Gastrocnemius medialis (tissue), 4 donors: ENCODE results near the gene ANKRD29.

Experiments used
- POLR2A ChIP-seq, 2 donors: fragments of 450-650 bp; IDR thresholded peaks; one replicate each; pipeline ENCODE4 v1.6.1; 2017; ENCODE audit warnings: antibody characterized with exemption in 2 of 2, mild to moderate bottlenecking in 2 of 2, moderate library complexity in 2 of 2
- TF ChIP-seq, protein P1 (sequence below), 5 experiments: fragments of 450-650 bp in 3 of 5; fragments of 200-600 bp in 2 of 5; sonication (generic) in 2 of 5; IDR thresholded peaks in 4 of 5; conservative IDR thresholded peaks in 1 of 5; 1 replicate in 4 of 5; 2 replicates in 1 of 5; pipeline ENCODE4 v1.5.1; 2016 to 2019; ENCODE audit warnings: antibody characterized with exemption in 5 of 5, mild to moderate bottlenecking in 3 of 5, moderate library complexity in 3 of 5

DNA sequence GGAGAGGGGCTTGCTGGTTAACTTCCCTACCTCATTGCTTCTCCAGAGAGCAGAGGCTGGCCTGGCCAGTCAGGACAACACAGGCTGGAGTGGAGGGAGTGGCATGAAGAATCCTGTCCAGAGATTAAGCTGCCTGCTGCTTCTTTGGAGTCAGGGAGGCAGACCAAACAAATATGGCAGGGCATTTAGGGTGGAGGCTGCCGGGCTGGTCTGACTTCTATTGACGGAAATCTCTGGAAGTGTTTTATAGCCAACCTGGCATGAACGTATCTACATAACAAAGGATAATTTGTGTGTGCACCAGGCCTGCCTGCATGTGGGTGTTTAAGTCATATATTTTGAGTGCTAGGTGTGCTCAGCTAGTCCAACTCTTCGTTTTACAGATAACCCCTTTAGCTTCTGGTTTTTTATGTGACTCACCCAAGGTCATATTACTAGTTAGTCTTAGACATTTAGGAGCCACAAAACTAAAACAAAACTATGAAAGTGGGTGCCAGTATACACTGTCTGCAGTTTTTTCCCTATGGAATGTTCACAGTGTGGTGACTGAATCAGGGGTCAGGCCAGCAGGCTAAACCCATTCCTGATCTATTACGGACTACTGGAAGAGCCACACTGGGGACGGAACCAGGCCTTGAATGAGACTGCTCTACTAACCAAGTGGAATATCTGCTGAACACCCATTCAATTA lies 81.9 kb downstream of the ANKRD29 start:
- TF ChIP-seq, protein P1, sequence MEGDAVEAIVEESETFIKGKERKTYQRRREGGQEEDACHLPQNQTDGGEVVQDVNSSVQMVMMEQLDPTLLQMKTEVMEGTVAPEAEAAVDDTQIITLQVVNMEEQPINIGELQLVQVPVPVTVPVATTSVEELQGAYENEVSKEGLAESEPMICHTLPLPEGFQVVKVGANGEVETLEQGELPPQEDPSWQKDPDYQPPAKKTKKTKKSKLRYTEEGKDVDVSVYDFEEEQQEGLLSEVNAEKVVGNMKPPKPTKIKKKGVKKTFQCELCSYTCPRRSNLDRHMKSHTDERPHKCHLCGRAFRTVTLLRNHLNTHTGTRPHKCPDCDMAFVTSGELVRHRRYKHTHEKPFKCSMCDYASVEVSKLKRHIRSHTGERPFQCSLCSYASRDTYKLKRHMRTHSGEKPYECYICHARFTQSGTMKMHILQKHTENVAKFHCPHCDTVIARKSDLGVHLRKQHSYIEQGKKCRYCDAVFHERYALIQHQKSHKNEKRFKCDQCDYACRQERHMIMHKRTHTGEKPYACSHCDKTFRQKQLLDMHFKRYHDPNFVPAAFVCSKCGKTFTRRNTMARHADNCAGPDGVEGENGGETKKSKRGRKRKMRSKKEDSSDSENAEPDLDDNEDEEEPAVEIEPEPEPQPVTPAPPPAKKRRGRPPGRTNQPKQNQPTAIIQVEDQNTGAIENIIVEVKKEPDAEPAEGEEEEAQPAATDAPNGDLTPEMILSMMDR (IDR thresholded peaks at IDR 0.05 in 4 of 5, conservative IDR thresholded peaks at IDR 0.05 in 1 of 5) = no peak
- no peak for TF ChIP-seq POLR2A (IDR thresholded peaks at IDR 0.05)
